ENCODE measurements around the gene RAD51B. TPM values are rescaled to one million over a fixed set of nuclear protein-coding genes. Genes with fewer than 3 reads are reported as not detected.

RAD51B gene
- total RNA-seq, 1 experiment from 2014 or later = 16.7 TPM

DNA sequence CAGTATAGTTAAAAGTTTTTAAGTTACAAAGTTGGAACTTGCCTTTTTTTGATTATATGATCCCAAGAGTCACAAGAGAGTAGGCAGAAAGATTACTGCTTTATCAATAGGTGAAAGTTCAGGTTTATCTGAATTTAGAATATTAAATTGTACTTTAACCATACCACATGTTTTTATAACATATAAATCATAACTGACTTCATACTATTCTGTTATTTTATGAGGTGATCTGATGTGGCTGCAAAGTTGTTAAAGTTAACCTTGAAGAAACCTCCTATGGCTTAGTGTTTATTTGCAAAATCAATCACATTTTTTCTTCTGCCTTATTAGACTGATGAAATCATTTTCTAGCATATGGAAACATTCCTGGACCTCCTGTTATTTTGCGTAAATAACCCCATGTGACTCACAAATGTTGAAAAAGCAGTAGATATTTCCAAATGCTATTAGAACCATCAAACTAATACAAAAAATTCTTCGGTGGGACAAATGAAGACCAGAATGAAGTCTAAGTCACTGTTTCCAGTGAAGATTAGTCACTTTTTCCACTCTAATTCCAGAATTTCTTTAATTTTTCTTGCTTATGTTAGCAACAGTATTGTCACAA lies 132.1 kb downstream of the RAD51B start:
- H3K27me3 ChIP-seq (ENCODE audit: insufficient read depth, low read length) = no peaks in the 10 kb centered on the region
- H3K9me3 ChIP-seq (ENCODE audit: control insufficient read depth, low read depth, low read length) = no peaks in the 10 kb centered on the region
- no peak overlapping the region for H3K4me2 ChIP-seq (ENCODE audit: insufficient read depth, insufficient read length, low read length)
- no peak overlapping the region for H3K9ac ChIP-seq (ENCODE audit: extremely low read depth, insufficient read length, low read length)
- no peak for DNase-seq
- no peaks in the 10 kb centered on the region for H4K20me1 ChIP-seq (ENCODE audit: control insufficient read depth, insufficient read depth, insufficient read length)
- no peak overlapping the region for H2BK5ac ChIP-seq (ENCODE audit: insufficient read length, low read length)
- no peaks in the 10 kb centered on the region for H3K27me3 Mint-ChIP-seq (ENCODE audit: low read depth)
- H3K27ac Mint-ChIP-seq = no peak overlapping the region
- no peak overlapping the region for H3K27ac ChIP-seq (ENCODE audit: insufficient read length, low read depth, low read length)
- peaks cover 0 to 18% (median 18%) of the 10 kb centered on the region in 3 experiments; a peak in 5 of 7 replicates for H3K36me3 Mint-ChIP-seq (ENCODE audit: insufficient read depth in 1 of 3, low read depth in 3 of 3)
- no peak overlapping the region for H4K91ac ChIP-seq (ENCODE audit: insufficient read length, low read depth, low read length)
- no peaks in the 10 kb centered on the region for H3K4me1 ChIP-seq (ENCODE audit: insufficient read depth, low read length)
- H2BK120ac ChIP-seq (ENCODE audit: low read depth, low read length, poor library complexity, severe bottlenecking) = no peak overlapping the region
- no peak overlapping the region for H2AK5ac ChIP-seq (ENCODE audit: insufficient read length, low read length)
- no peak overlapping the region for H2BK15ac ChIP-seq (ENCODE audit: low read depth, low read length)
- H4K8ac ChIP-seq (replicated peaks; ENCODE audit: insufficient read length, low read depth, low read length) = no peak overlapping the region
- TF ChIP-seq, protein P1, sequence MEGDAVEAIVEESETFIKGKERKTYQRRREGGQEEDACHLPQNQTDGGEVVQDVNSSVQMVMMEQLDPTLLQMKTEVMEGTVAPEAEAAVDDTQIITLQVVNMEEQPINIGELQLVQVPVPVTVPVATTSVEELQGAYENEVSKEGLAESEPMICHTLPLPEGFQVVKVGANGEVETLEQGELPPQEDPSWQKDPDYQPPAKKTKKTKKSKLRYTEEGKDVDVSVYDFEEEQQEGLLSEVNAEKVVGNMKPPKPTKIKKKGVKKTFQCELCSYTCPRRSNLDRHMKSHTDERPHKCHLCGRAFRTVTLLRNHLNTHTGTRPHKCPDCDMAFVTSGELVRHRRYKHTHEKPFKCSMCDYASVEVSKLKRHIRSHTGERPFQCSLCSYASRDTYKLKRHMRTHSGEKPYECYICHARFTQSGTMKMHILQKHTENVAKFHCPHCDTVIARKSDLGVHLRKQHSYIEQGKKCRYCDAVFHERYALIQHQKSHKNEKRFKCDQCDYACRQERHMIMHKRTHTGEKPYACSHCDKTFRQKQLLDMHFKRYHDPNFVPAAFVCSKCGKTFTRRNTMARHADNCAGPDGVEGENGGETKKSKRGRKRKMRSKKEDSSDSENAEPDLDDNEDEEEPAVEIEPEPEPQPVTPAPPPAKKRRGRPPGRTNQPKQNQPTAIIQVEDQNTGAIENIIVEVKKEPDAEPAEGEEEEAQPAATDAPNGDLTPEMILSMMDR (conservative IDR thresholded peaks at IDR 0.05) = no peak
- no peaks in the 10 kb centered on the region for H3K4me1 Mint-ChIP-seq
- no peak overlapping the region for H4K5ac ChIP-seq (ENCODE audit: insufficient read length, low read depth, low read length)
- WGBS (ENCODE audit: extremely low coverage, insufficient read length, low lambda C conversion rate) = no CpG with 5 or more reads among the region's 2 CpGs
- H2BK12ac ChIP-seq (ENCODE audit: insufficient read length, low read depth, low read length) = no peak overlapping the region
- H3K14ac ChIP-seq (ENCODE audit: insufficient read depth, low read length) = no peak overlapping the region
- H3T11ph ChIP-seq (ENCODE audit: low read length) = no peak overlapping the region
- no peak overlapping the region for H2BK20ac ChIP-seq (ENCODE audit: low read depth, low read length, poor library complexity, severe bottlenecking)
- H3K79me2 ChIP-seq (ENCODE audit: insufficient read depth, low read length) = no peaks in the 10 kb centered on the region
- peaks cover 12 to 17% of the 10 kb centered on the region in 2 experiments for H3K9me3 Mint-ChIP-seq
- no peak overlapping the region for H3K56ac ChIP-seq (ENCODE audit: insufficient read length, low read depth, low read length)
- H3K79me1 ChIP-seq (ENCODE audit: insufficient read depth, low read depth, low read length, poor library complexity, severe bottlenecking) = no peaks in the 10 kb centered on the region
- H3K23me2 ChIP-seq (ENCODE audit: insufficient read length, low read depth, low read length, poor library complexity, severe bottlenecking) = no peaks in the 10 kb centered on the region
- H3K4ac ChIP-seq (ENCODE audit: low read depth, low read length) = no peak overlapping the region
- no peak overlapping the region for H3K4me3 Mint-ChIP-seq
- no peak overlapping the region for H3K23ac ChIP-seq (ENCODE audit: insufficient read length, low read depth, low read length)
- no peak overlapping the region for H2AFZ ChIP-seq (ENCODE audit: low read length)
- H3K18ac ChIP-seq (ENCODE audit: insufficient read length, low read depth, low read length) = no peak overlapping the region
